Vagina (tissue), 2 donors: ENCODE measurements around the gene JAG2.

ENCODE experiments used
- POLR2A ChIP-seq, 2 donors: fragments of 450-650 bp; IDR thresholded peaks; one replicate each; pipeline ENCODE4 v1.6.1; 2017; ENCODE audit warnings: antibody characterized with exemption in 2 of 2, mild to moderate bottlenecking in 2 of 2, moderate library complexity in 2 of 2
- POLR2AphosphoS5 ChIP-seq, 2 donors: sonication (generic); formaldehyde crosslinking; IDR thresholded peaks; one replicate each; pipeline ENCODE4 v1.9.0; 2017; ENCODE audit warnings: antibody characterized with exemption in 2 of 2, mild to moderate bottlenecking in 2 of 2, low read depth in 1 of 2; ENCODE audit not compliant: insufficient read depth in 1 of 2
- TF ChIP-seq, protein P1 (sequence below), 3 experiments: fragments of 450-650 bp in 2 of 3; fragments of 200-600 bp in 1 of 3; sonication (generic) in 1 of 3; IDR thresholded peaks; one replicate each; pipeline ENCODE4 v1.5.1; 2017 to 2019; ENCODE audit warnings: antibody characterized with exemption in 3 of 3, mild to moderate bottlenecking in 2 of 3, moderate library complexity in 2 of 3

DNA sequence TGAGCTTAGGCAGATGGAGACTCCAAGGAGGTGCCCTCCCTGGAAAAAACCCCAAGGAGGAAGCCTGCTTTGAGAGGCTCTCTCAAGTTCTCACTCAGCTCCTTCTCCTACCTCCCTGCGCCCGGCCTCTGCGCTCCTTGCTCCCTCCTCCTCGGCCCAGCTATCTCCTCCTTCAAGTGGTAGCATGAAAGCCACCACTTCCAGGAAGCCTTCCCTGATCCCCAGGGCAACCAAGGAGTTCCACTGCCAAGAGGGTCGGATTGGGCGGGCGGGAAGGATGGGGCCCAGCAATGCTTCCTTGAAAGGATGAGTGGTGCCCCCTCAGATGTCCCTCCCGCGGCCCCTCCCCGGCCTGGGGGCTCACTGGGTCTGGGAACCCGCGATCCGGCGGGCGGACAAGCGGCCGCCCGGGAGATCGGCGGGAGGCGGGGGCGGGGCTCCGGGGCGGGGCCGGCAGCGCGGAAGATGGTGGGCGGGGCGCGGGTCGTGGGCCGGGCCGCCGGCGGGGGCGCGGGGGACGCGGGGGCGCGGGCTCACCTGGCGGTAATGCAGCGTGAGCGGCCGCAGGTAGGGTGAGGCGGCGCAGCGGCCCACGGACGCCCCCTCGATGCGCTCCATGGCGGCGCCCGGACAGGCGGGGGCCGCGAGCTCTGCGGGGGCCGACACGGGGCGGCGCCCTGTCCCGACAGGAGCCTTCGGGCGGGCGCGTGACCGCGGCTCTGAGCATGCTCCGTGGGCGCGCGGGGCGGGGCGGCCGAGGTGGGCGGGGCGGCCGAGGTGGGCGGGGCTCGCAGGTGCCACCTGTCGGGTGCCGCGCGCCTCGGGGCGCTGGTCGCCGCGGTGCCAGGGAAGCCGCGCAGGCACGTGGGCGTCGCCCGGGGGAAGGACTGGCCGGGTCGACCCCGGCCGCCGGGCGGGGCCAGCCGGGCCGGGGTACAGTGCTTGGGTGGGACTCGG is 12.3 kb upstream of the JAG2 start, which contains the start of gene NUDT14:
- TF ChIP-seq POLR2A (IDR thresholded peaks at IDR 0.05) (no peak), POLR2AphosphoS5 (IDR thresholded peaks at IDR 0.05; ENCODE audit: insufficient read depth in 1 of 2, low read depth in 1 of 2) (no peak)
- TF ChIP-seq, protein P1, sequence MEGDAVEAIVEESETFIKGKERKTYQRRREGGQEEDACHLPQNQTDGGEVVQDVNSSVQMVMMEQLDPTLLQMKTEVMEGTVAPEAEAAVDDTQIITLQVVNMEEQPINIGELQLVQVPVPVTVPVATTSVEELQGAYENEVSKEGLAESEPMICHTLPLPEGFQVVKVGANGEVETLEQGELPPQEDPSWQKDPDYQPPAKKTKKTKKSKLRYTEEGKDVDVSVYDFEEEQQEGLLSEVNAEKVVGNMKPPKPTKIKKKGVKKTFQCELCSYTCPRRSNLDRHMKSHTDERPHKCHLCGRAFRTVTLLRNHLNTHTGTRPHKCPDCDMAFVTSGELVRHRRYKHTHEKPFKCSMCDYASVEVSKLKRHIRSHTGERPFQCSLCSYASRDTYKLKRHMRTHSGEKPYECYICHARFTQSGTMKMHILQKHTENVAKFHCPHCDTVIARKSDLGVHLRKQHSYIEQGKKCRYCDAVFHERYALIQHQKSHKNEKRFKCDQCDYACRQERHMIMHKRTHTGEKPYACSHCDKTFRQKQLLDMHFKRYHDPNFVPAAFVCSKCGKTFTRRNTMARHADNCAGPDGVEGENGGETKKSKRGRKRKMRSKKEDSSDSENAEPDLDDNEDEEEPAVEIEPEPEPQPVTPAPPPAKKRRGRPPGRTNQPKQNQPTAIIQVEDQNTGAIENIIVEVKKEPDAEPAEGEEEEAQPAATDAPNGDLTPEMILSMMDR (IDR thresholded peaks at IDR 0.05), result no peak
